ENCODE results near the gene EGFL8.

- TF ChIP-seq SUZ12 (IDR thresholded peaks at IDR 0.05; ENCODE audit: low read length) (no peak), CTCF (IDR thresholded peaks at IDR 0.05; ENCODE audit: control extremely low read depth in 1 of 3, insufficient read depth in 1 of 3, low read depth in 1 of 3, low read length in 3 of 3) (no peak), ATF3 (IDR thresholded peaks at IDR 0.05; ENCODE audit: insufficient read depth, low read depth, low read length) (no peak), ASH2L (IDR thresholded peaks at IDR 0.05; ENCODE audit: low read length) (no peak), CEBPB (IDR thresholded peaks at IDR 0.05; ENCODE audit: low read depth, low read length) (no peak), SIN3A (conservative IDR thresholded peaks at IDR 0.05 in 1 of 2, IDR thresholded peaks at IDR 0.05 in 1 of 2; ENCODE audit: low read depth in 1 of 2, low read length in 2 of 2) (no peak), EP300 (IDR thresholded peaks at IDR 0.05; ENCODE audit: borderline replicate concordance in 1 of 2, low read depth in 2 of 2, low read length in 2 of 2) (no peak), EZH2 (IDR thresholded peaks at IDR 0.05; ENCODE audit: low read depth, low read length, severe bottlenecking) (no peak), CREB1 (IDR thresholded peaks at IDR 0.05) (no peak)
Observed at GRCh38 chr6:32171234-32171633, 6.8 kb downstream of the EGFL8 start.

Measured in H1 (cell line).